PC-9 (cell line): Measurements from ENCODE around the gene GOLGA1. TPM values are rescaled to one million over a fixed set of nuclear protein-coding genes. Genes with fewer than 3 reads are reported as not detected.
"Not testable (repeated sequence)": the region's sequence is repeated elsewhere in the genome, so short reads cannot be mapped to it uniquely, and the experiment has no call there.

Experiments used
- BruUV-seq: library from RNA; stranded (reverse); fragments of 400-500 nt; replicated peaks from 2 replicates; lab custom pipeline; 2021; lab: Mats Ljungman, UMichigan
- CTCF ChIA-PET: fragments of 300-600 bp; sonication (Branson Sonifier 250); formaldehyde crosslinking; loops from one replicate; lab custom pipeline; 2022; ENCODE audit warnings: antibody characterized with exemption; lab: Charles Lee
- POLR2A ChIA-PET: fragments of 300-600 bp; sonication (Branson Sonifier 250); formaldehyde crosslinking; loops from one replicate; lab custom pipeline; 2022; ENCODE audit warnings: antibody characterized with exemption; ENCODE audit not compliant: unreplicated experiment; lab: Charles Lee
- DNase-seq, 2 experiments: peaks; one replicate each; pipeline versions ENCODE4 v3.0.0 to v3.0.0-alpha.2; 2015 to 2022; ENCODE audit warnings: mixed read lengths in 1 of 2
- H2AFZ ChIP-seq: fragments of 200-600 bp; sonication (generic); 2 replicates; pipeline ENCODE4 v1.8.1; 2017; ENCODE audit warnings: antibody characterized with exemption
- H3F3A ChIP-seq: fragments of 200-600 bp; sonication (generic); 2 replicates; pipeline ENCODE4 v1.8.1; 2017; ENCODE audit warnings: antibody characterized with exemption, mild to moderate bottlenecking, low read depth; ENCODE audit not compliant: insufficient read depth
- H3K27ac ChIP-seq: fragments of 200-600 bp; sonication (generic); 2 replicates; pipeline ENCODE4 v1.6.1; 2016; ENCODE audit warnings: mixed run types
- H3K27me3 ChIP-seq: fragments of 200-600 bp; sonication (generic); 2 replicates; pipeline ENCODE4 v1.6.1; 2016; ENCODE audit warnings: low read depth, mixed run types; ENCODE audit not compliant: insufficient read depth
- H3K36me3 ChIP-seq: fragments of 200-600 bp; sonication (generic); 2 replicates; pipeline ENCODE4 v1.6.1; 2016; ENCODE audit warnings: low read depth, mixed run types
- H3K4me1 ChIP-seq: fragments of 200-600 bp; sonication (generic); replicated peaks from 2 replicates; pipeline ENCODE4 v1.6.1; 2016; ENCODE audit warnings: mixed run types; ENCODE audit not compliant: insufficient read depth
- H3K4me2 ChIP-seq: fragments of 200-600 bp; sonication (generic); 2 replicates; pipeline ENCODE4 v1.6.1; 2017; ENCODE audit warnings: mixed run types
- H3K4me3 ChIP-seq: fragments of 200-600 bp; sonication (generic); 2 replicates; pipeline ENCODE4 v1.6.1; 2016; ENCODE audit warnings: mixed run types
- H3K79me2 ChIP-seq: fragments of 200-600 bp; sonication (generic); 2 replicates; pipeline ENCODE4 v1.6.1; 2017; ENCODE audit warnings: low read depth, mixed run types
- H3K9me2 ChIP-seq: fragments of 200-600 bp; sonication (generic); 2 replicates; pipeline ENCODE4 v1.8.1; 2017; ENCODE audit warnings: mild to moderate bottlenecking; ENCODE audit not compliant: insufficient read depth
- H3K9me3 ChIP-seq: fragments of 200-600 bp; sonication (generic); 2 replicates; pipeline ENCODE4 v1.8.1; 2016; ENCODE audit warnings: low read depth; ENCODE audit not compliant: insufficient read depth
- H4K20me1 ChIP-seq: fragments of 200-600 bp; sonication (generic); 2 replicates; pipeline ENCODE4 v1.8.1; 2017; ENCODE audit not compliant: insufficient read depth
- EZH2 ChIP-seq: fragments of 200-600 bp; sonication (generic); IDR thresholded peaks from 2 replicates; pipeline ENCODE4 v1.8.0; 2017; ENCODE audit warnings: antibody characterized with exemption, low read depth
- intact Hi-C: fragments of 100-400 bp; cut with micrococcal nuclease; formaldehyde crosslinking; loops from one replicate; pipeline ENCODE4 v1.10.0; 2022; ENCODE audit not compliant: unreplicated experiment
- total RNA-seq: library from RNA; stranded (reverse); gene quantifications from 2 replicates; pipeline ENCODE4 v1.2.3, GENCODE V29; 2021
- TF ChIP-seq, protein P1 (sequence below): fragments of 200-600 bp; sonication (generic); conservative IDR thresholded peaks from 2 replicates; pipeline ENCODE4 v1.6.1; 2017; ENCODE audit warnings: mixed run types, antibody characterized with exemption, mild to moderate bottlenecking, moderate library complexity

Gene GOLGA1
- total RNA-seq, 1 experiment from 2014 or later = 23.0 TPM

DNA sequence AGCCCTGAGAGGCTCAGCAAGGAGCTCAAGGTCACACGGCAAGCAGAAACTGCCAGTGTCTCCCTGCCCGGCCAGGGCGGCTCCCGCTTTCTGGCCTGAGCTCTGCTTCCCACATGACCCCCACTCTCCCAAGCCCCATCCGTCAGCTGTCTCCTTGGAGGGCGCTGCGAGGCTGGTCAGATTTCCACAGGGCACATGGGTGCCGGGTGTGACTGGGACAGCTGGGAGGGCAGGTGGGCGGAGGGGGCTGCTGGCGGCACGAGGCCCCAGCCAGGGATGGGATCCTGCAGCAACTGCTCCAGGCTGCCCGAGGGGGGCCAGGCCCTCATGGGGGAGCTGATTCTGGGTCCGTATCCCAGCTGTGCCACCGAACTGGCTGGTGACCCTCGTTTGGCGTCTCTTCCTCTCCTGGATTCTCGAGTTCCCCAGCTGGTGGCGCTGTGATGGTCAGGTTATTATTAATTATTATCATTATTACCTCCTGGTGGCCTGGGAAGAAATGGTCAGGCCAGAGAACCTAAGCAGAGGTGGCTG lies 100.5 kb downstream of the GOLGA1 start:
- peaks cover 13% of the 10 kb centered on the region for H3K4me1 ChIP-seq
- no peak overlapping the region for H2AFZ ChIP-seq
- H3F3A ChIP-seq = peaks cover 8% of the 10 kb centered on the region; the same call in 1 of the 2 replicates
- DNase-seq = no peak
- no peaks in the 10 kb centered on the region for H3K9me2 ChIP-seq
- H3K36me3 ChIP-seq = no peaks in the 10 kb centered on the region
- no TSS peak for BruUV-seq
- no peak for TF ChIP-seq EZH2
- TF ChIP-seq, protein P1, sequence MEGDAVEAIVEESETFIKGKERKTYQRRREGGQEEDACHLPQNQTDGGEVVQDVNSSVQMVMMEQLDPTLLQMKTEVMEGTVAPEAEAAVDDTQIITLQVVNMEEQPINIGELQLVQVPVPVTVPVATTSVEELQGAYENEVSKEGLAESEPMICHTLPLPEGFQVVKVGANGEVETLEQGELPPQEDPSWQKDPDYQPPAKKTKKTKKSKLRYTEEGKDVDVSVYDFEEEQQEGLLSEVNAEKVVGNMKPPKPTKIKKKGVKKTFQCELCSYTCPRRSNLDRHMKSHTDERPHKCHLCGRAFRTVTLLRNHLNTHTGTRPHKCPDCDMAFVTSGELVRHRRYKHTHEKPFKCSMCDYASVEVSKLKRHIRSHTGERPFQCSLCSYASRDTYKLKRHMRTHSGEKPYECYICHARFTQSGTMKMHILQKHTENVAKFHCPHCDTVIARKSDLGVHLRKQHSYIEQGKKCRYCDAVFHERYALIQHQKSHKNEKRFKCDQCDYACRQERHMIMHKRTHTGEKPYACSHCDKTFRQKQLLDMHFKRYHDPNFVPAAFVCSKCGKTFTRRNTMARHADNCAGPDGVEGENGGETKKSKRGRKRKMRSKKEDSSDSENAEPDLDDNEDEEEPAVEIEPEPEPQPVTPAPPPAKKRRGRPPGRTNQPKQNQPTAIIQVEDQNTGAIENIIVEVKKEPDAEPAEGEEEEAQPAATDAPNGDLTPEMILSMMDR = peak; percentile 50; the same call in 1 of the 2 replicates
- H3K27ac ChIP-seq = no peak overlapping the region
- no peaks in the 10 kb centered on the region for H3K27me3 ChIP-seq
- ChIA-PET POLR2A (no interaction called here), CTCF (interaction anchor here (0.8 to 2.0 kb wide), 9 partner anchors 12 to 69 kb away, joined by 3 to 13 read pairs (median 3); partner anchors contain the start of genes NR6A1 and WDR38)
- no peaks in the 10 kb centered on the region for H3K9me3 ChIP-seq
- H3K4me3 ChIP-seq = no peak overlapping the region
- H3K4me2 ChIP-seq = no peak overlapping the region
- H4K20me1 ChIP-seq = no peaks in the 10 kb centered on the region
- no peaks in the 10 kb centered on the region for H3K79me2 ChIP-seq
- intact Hi-C loops = no loop called here

DNA sequence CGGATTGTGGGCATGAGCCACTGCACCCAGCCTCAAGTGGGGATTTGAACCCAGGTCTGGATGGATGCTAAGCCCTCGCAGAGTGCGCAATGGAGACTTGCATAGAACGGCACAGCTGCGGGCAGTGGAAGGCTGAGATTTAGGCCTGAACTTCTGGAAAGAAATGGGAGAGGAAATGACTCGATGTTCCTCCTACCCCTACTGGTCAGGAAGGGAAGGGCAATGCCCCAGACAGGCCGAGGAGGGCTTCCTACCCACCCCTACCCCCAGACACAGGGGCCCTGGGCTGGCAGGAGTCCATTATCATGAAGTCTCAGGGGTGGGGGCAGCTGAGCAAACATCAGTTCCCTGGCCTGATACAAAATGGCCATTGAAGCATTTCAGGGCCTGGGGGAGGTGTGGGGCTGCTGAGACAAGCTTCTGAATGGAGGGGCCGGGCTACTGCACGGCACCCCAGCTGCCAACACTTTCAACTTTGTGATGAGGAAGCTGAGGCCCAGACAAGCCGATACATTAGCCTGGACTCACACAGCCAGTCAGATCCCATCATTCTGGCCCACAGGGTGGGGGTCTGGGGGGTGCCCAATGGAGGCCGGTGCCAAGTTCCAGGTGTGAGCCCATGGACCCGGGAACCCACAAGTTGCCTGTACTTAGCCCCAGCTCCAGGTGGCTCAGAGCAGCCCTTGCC lies 101.1 kb downstream of the GOLGA1 start:
- H3K4me1 ChIP-seq = peaks cover 19% of the 10 kb centered on the region
- H3K27ac ChIP-seq = no peak overlapping the region
- no peak overlapping the region for H3K4me2 ChIP-seq
- no peaks in the 10 kb centered on the region for H3K36me3 ChIP-seq
- peaks cover 12% of the 10 kb centered on the region; the same call in 1 of the 2 replicates for H3F3A ChIP-seq
- no peak overlapping the region for H3K4me3 ChIP-seq
- H3K9me2 ChIP-seq = no peaks in the 10 kb centered on the region
- no peaks in the 10 kb centered on the region for H3K9me3 ChIP-seq
- intact Hi-C loops = no loop called here
- no peak for TF ChIP-seq EZH2
- TF ChIP-seq, protein P1 = peak; percentile 64
- H3K27me3 ChIP-seq = no peaks in the 10 kb centered on the region
- H2AFZ ChIP-seq = no peak overlapping the region
- DNase-seq = no peak
- ChIA-PET CTCF (interaction anchor here (0.9 to 2.0 kb wide), 7 partner anchors 13 to 69 kb away, joined by 3 to 13 read pairs (median 3); partner anchors contain the start of genes NR6A1 and WDR38), POLR2A (interaction anchor here (0.7 kb wide), 1 partner anchor 20 kb away, joined by 5 read pairs; no protein-coding TSS in a partner anchor)
- no TSS peak for BruUV-seq
- H4K20me1 ChIP-seq = no peaks in the 10 kb centered on the region
- H3K79me2 ChIP-seq = no peaks in the 10 kb centered on the region

DNA sequence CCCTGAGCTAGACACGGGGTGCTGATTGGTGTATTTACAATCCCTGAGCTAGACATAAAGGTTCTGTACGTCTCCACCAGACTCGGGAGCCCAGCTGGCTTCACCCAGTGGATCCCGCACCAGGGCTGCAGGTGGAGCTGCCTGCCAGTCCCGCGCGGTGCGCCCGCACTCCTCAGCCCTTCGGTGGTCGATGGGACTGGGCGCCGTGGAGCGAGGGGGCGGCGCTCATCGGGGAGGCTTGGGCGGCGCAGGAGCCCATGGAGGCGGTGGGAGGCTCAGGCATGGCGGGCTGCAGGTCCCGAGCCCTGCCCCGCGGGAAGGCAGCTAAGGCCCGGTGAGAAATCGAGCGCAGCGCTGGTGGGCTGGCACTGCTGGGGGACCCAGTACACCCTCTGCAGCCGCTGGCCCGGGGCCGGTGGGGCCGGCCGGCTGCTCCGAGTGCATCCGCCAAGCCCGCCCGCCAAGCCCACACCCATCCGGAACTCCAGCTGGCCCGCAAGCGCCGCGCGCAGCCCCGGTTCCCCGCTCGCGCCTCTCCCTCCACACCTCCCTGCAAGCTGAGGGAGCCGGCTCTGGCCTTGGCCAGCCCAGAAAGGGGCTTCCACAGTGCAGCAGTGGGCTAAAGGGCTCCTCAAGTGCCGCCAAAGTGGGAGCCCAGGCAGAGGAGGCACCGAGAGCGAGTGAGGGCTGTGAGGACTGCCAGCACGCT lies 102.2 kb downstream of the GOLGA1 start:
- H3K4me2 ChIP-seq, H3K27me3 ChIP-seq, H3K36me3 ChIP-seq, H2AFZ ChIP-seq, H3K27ac ChIP-seq, POLR2A ChIA-PET, BruUV-seq, H3K79me2 ChIP-seq, H3K9me3 ChIP-seq, intact Hi-C loops, H3K4me3 ChIP-seq, DNase-seq, H3K9me2 ChIP-seq, H4K20me1 ChIP-seq: not testable (repeated sequence)
- CTCF ChIA-PET = interaction anchor here (1.4 kb wide), 3 partner anchors 26 to 64 kb away, joined by 3 to 5 read pairs (median 3); no protein-coding TSS in a partner anchor
- peaks cover 21% of the 10 kb centered on the region; the same call in 1 of the 2 replicates for H3F3A ChIP-seq
- peaks cover 29% of the 10 kb centered on the region for H3K4me1 ChIP-seq

DNA sequence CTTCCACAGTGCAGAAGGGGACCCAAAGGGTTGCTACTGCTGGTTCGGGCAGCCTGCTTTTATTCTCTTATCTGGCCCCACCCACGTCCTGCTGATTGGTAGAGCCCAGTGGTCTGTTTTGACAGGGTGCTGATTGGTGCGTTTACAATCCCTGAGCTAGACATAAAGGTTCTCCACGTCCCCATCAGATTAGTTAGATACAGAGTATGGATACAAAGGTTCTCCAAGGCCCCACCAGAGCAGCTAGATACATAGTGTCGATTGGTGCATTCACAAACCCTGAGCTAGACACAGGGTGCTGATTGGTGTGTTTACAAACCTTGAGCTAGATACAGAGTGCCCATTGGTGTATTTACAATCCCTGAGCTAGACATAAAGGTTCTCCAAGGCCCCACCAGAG lies 102.8 kb downstream of the GOLGA1 start:
- H3K79me2 ChIP-seq, H3K27me3 ChIP-seq, BruUV-seq, H3K4me3 ChIP-seq, DNase-seq, H3K9me2 ChIP-seq, H3K9me3 ChIP-seq, H3K36me3 ChIP-seq, POLR2A ChIA-PET, H3K4me2 ChIP-seq, H4K20me1 ChIP-seq, intact Hi-C loops, H3K27ac ChIP-seq, H2AFZ ChIP-seq, CTCF ChIA-PET: not testable (repeated sequence)
- Histone ChIP-seq H3K4me1 (peaks cover 29% of the 10 kb centered on the region), H3F3A (peaks cover 21% of the 10 kb centered on the region; the same call in 1 of the 2 replicates)
